Measurements from ENCODE around the gene TMPRSS13.

Gene TMPRSS13

GRCh38 chr11:117915672-117916235, 13.4 kb downstream of the TMPRSS13 start:
- Mint-ChIP-seq H3K27me3 (no peaks in the 10 kb centered on the region), H3K4me3 (no peak overlapping the region), H3K4me1 (ENCODE audit: low read depth) (peaks cover 12% of the 10 kb centered on the region), H3K9me3 (no peaks in the 10 kb centered on the region), H3K27ac (no peak overlapping the region), H3K36me3 (ENCODE audit: low read depth) (no peaks in the 10 kb centered on the region)

- no peak overlapping the region for H3K4me3 Mint-ChIP-seq
- peaks cover 10% of the 10 kb centered on the region for H3K4me1 Mint-ChIP-seq (ENCODE audit: low read depth)
- H3K27ac Mint-ChIP-seq = no peak overlapping the region
- H3K36me3 Mint-ChIP-seq (ENCODE audit: low read depth) = no peaks in the 10 kb centered on the region
- no peaks in the 10 kb centered on the region for H3K27me3 Mint-ChIP-seq
- H3K9me3 Mint-ChIP-seq = no peaks in the 10 kb centered on the region
These were observed 14.1 kb downstream of the TMPRSS13 start for GRCh38 chr11:117914991-117915618.

GRCh38 chr11:117914398-117914761, 14.8 kb downstream of the TMPRSS13 start:
- Mint-ChIP-seq H3K36me3 (ENCODE audit: low read depth) (no peaks in the 10 kb centered on the region), H3K27me3 (no peaks in the 10 kb centered on the region), H3K4me1 (ENCODE audit: low read depth) (peaks cover 3% of the 10 kb centered on the region), H3K27ac (no peak overlapping the region), H3K9me3 (no peaks in the 10 kb centered on the region), H3K4me3 (no peak overlapping the region)

GRCh38 chr11:117913736-117914397, 15.3 kb downstream of the TMPRSS13 start:
- H3K27ac Mint-ChIP-seq = no peak overlapping the region
- no peaks in the 10 kb centered on the region for H3K36me3 Mint-ChIP-seq (ENCODE audit: low read depth)
- H3K4me1 Mint-ChIP-seq (ENCODE audit: low read depth) = no peaks in the 10 kb centered on the region
- H3K9me3 Mint-ChIP-seq = no peaks in the 10 kb centered on the region
- H3K27me3 Mint-ChIP-seq = no peaks in the 10 kb centered on the region
- H3K4me3 Mint-ChIP-seq = no peak overlapping the region

GRCh38 chr11:117912497-117912896, 16.7 kb downstream of the TMPRSS13 start:
- H3K9me3 Mint-ChIP-seq = no peaks in the 10 kb centered on the region
- no peaks in the 10 kb centered on the region for H3K27me3 Mint-ChIP-seq
- no peak overlapping the region for H3K27ac Mint-ChIP-seq
- peaks cover 8% of the 10 kb centered on the region for H3K4me1 Mint-ChIP-seq (ENCODE audit: low read depth)
- no peak overlapping the region for H3K4me3 Mint-ChIP-seq
- H3K36me3 Mint-ChIP-seq (ENCODE audit: low read depth) = no peaks in the 10 kb centered on the region

GRCh38 chr11:117911694-117912093, 17.5 kb downstream of the TMPRSS13 start:
- no peaks in the 10 kb centered on the region for H3K27me3 Mint-ChIP-seq
- H3K4me1 Mint-ChIP-seq (ENCODE audit: low read depth) = peaks cover 13% of the 10 kb centered on the region
- H3K4me3 Mint-ChIP-seq = no peak overlapping the region
- no peaks in the 10 kb centered on the region for H3K9me3 Mint-ChIP-seq
- H3K27ac Mint-ChIP-seq = no peak overlapping the region
- no peaks in the 10 kb centered on the region for H3K36me3 Mint-ChIP-seq (ENCODE audit: low read depth)

GRCh38 chr11:117910941-117911655, 18.1 kb downstream of the TMPRSS13 start:
- H3K27ac Mint-ChIP-seq = no peak overlapping the region
- H3K36me3 Mint-ChIP-seq (ENCODE audit: low read depth) = no peaks in the 10 kb centered on the region
- H3K4me3 Mint-ChIP-seq = no peak overlapping the region
- peaks cover 13% of the 10 kb centered on the region for H3K4me1 Mint-ChIP-seq (ENCODE audit: low read depth)
- H3K27me3 Mint-ChIP-seq = no peaks in the 10 kb centered on the region
- H3K9me3 Mint-ChIP-seq = no peaks in the 10 kb centered on the region

- H3K27ac Mint-ChIP-seq = no peak overlapping the region
- H3K27me3 Mint-ChIP-seq = no peaks in the 10 kb centered on the region
- peaks cover 13% of the 10 kb centered on the region for H3K4me1 Mint-ChIP-seq (ENCODE audit: low read depth)
- H3K36me3 Mint-ChIP-seq (ENCODE audit: low read depth) = no peaks in the 10 kb centered on the region
- no peak overlapping the region for H3K4me3 Mint-ChIP-seq
- H3K9me3 Mint-ChIP-seq = no peaks in the 10 kb centered on the region
These were observed 18.7 kb downstream of the TMPRSS13 start for GRCh38 chr11:117910525-117910924.

GRCh38 chr11:117909611-117910382, 19.4 kb downstream of the TMPRSS13 start:
- H3K4me3 Mint-ChIP-seq = no peak overlapping the region
- no peaks in the 10 kb centered on the region for H3K36me3 Mint-ChIP-seq (ENCODE audit: low read depth)
- no peaks in the 10 kb centered on the region for H3K9me3 Mint-ChIP-seq
- H3K4me1 Mint-ChIP-seq (ENCODE audit: low read depth) = peaks cover 13% of the 10 kb centered on the region
- no peaks in the 10 kb centered on the region for H3K27me3 Mint-ChIP-seq
- H3K27ac Mint-ChIP-seq = no peak overlapping the region

GRCh38 chr11:117908959-117909610, 20.1 kb downstream of the TMPRSS13 start:
- H3K9me3 Mint-ChIP-seq = no peaks in the 10 kb centered on the region
- no peak overlapping the region for H3K27ac Mint-ChIP-seq
- peaks cover 13% of the 10 kb centered on the region for H3K4me1 Mint-ChIP-seq (ENCODE audit: low read depth)
- no peak overlapping the region for H3K4me3 Mint-ChIP-seq
- H3K36me3 Mint-ChIP-seq (ENCODE audit: low read depth) = no peaks in the 10 kb centered on the region
- no peaks in the 10 kb centered on the region for H3K27me3 Mint-ChIP-seq

- no peak overlapping the region for H3K27ac Mint-ChIP-seq
- no peaks in the 10 kb centered on the region for H3K27me3 Mint-ChIP-seq
- H3K36me3 Mint-ChIP-seq (ENCODE audit: low read depth) = no peaks in the 10 kb centered on the region
- H3K9me3 Mint-ChIP-seq = no peaks in the 10 kb centered on the region
- H3K4me1 Mint-ChIP-seq (ENCODE audit: low read depth) = peaks cover 13% of the 10 kb centered on the region
- peak overlapping the region; percentile 31 for H3K4me3 Mint-ChIP-seq
These were observed 20.9 kb downstream of the TMPRSS13 start for GRCh38 chr11:117908109-117908895.

GRCh38 chr11:117907276-117908108, 21.7 kb downstream of the TMPRSS13 start:
- H3K9me3 Mint-ChIP-seq = no peaks in the 10 kb centered on the region
- peak overlapping the region; percentile 4 for H3K27ac Mint-ChIP-seq
- no peaks in the 10 kb centered on the region for H3K27me3 Mint-ChIP-seq
- peaks cover 13% of the 10 kb centered on the region for H3K4me1 Mint-ChIP-seq (ENCODE audit: low read depth)
- H3K4me3 Mint-ChIP-seq = peak overlapping the region; percentile 31
- no peaks in the 10 kb centered on the region for H3K36me3 Mint-ChIP-seq (ENCODE audit: low read depth)

- Mint-ChIP-seq H3K27ac (no peak overlapping the region), H3K27me3 (no peaks in the 10 kb centered on the region), H3K4me1 (ENCODE audit: low read depth) (peaks cover 13% of the 10 kb centered on the region), H3K4me3 (no peak overlapping the region), H3K36me3 (ENCODE audit: low read depth) (no peaks in the 10 kb centered on the region), H3K9me3 (no peaks in the 10 kb centered on the region)
These were observed 22.5 kb downstream of the TMPRSS13 start for GRCh38 chr11:117906710-117907109.

All from stimulated activated naive CD8-positive, alpha-beta T cell treated with anti-CD3 and anti-CD28 coated beads, Interleukin-15, Interleukin-2, amounts not matched to agents 100 ng/mL and 50 ng/mL, for 24 hours (primary cell).